GM19463 (cell line): ENCODE results near the gene SZT2.
"Not testable (repeated sequence)": the region's sequence is repeated elsewhere in the genome, so short reads cannot be mapped to it uniquely, and the experiment has no call there.

ENCODE experiments used
- ATAC-seq: cut with Tn5 transposase; IDR thresholded peaks from one replicate; pipeline ENCODE4 v1.9.1; 2021; ENCODE audit warnings: mild to moderate bottlenecking, moderate library complexity; ENCODE audit not compliant: unreplicated experiment

SZT2 gene

GRCh38 chr1:43451701-43452532, 62.2 kb downstream of the SZT2 start:
- ATAC-seq: no peak

- ATAC-seq: no peak
Observed at GRCh38 chr1:43452789-43453441, 63.2 kb downstream of the SZT2 start.

- no peak for ATAC-seq
Observed at GRCh38 chr1:43453442-43454269, 64.0 kb downstream of the SZT2 start, which contains the start of gene HYI. Gene HYI, minus strand, starts transcription at chr1:43453931. Its CDS starts 138 bp downstream, at chr1:43453793.

- peak; percentile 64 for ATAC-seq
Observed at GRCh38 chr1:43454270-43455011, 64.7 kb downstream of the SZT2 start.

GRCh38 chr1:43455213-43455889, 65.7 kb downstream of the SZT2 start:
- no peak for ATAC-seq

- not testable (repeated sequence) for ATAC-seq
Observed at GRCh38 chr1:43458379-43458778, 68.7 kb downstream of the SZT2 start.

GRCh38 chr1:43460988-43461693, 71.4 kb downstream of the SZT2 start:
- ATAC-seq: no peak

- ATAC-seq: no peak
Observed at GRCh38 chr1:43463479-43463878, 73.8 kb downstream of the SZT2 start.

GRCh38 chr1:43464681-43465504, 75.2 kb downstream of the SZT2 start:
- no peak for ATAC-seq

- ATAC-seq: no peak
Observed at GRCh38 chr1:43465505-43466067, 75.9 kb downstream of the SZT2 start.

GRCh38 chr1:43466403-43466802, 76.7 kb downstream of the SZT2 start:
- ATAC-seq: no peak

GRCh38 chr1:43468414-43468813, 78.7 kb downstream of the SZT2 start:
- ATAC-seq: no peak

GRCh38 chr1:43469932-43470331, 80.2 kb downstream of the SZT2 start:
- ATAC-seq: no peak

GRCh38 chr1:43472087-43472462, 82.4 kb downstream of the SZT2 start:
- ATAC-seq: no peak

GRCh38 chr1:43472463-43473151, 82.9 kb downstream of the SZT2 start:
- ATAC-seq: not testable (repeated sequence)

- no peak for ATAC-seq
Observed at GRCh38 chr1:43473463-43473862, 83.8 kb downstream of the SZT2 start.

- ATAC-seq: not testable (repeated sequence)
Observed at GRCh38 chr1:43475611-43476401, 86.1 kb downstream of the SZT2 start.
